RWPE1 (cell line): ENCODE data around the gene CLEC17A.
"Not testable (repeated sequence)": the region's sequence is repeated elsewhere in the genome, so short reads cannot be mapped to it uniquely, and the experiment has no call there.

ENCODE experiments used
- CTCF ChIA-PET: fragments of 350-600 bp; sonication (Branson Sonifier 250); formaldehyde crosslinking; extraction: SDS; loops from one replicate; lab custom pipeline; 2021; lab: Yijun Ruan, JAX
- POLR2A ChIA-PET: fragments of 400-600 bp; formaldehyde crosslinking; extraction: SDS; loops from one replicate; lab custom pipeline; 2020; ENCODE audit warnings: antibody characterized with exemption; ENCODE audit not compliant: low non-redundant PET; lab: Yijun Ruan, JAX
- DNase-seq: peaks from one replicate; pipeline ENCODE4 v3.0.0; 2012; ENCODE audit warnings: low spot score
- H3K27ac ChIP-seq: fragments of 450-650 bp; 2 replicates; pipeline ENCODE4 v1.5.1; 2017
- TF ChIP-seq, protein P1 (sequence below): fragments of 450-650 bp; conservative IDR thresholded peaks from 2 replicates; pipeline ENCODE4 v1.5.1; 2017; ENCODE audit warnings: low read depth, mild to moderate bottlenecking

CLEC17A gene

GRCh38 chr19:14577264-14577663 is 5.6 kb upstream of the CLEC17A start:
- ChIA-PET CTCF (no interaction called here), POLR2A (no interaction called here)
- DNase-seq: no peak
- TF ChIP-seq, protein P1, sequence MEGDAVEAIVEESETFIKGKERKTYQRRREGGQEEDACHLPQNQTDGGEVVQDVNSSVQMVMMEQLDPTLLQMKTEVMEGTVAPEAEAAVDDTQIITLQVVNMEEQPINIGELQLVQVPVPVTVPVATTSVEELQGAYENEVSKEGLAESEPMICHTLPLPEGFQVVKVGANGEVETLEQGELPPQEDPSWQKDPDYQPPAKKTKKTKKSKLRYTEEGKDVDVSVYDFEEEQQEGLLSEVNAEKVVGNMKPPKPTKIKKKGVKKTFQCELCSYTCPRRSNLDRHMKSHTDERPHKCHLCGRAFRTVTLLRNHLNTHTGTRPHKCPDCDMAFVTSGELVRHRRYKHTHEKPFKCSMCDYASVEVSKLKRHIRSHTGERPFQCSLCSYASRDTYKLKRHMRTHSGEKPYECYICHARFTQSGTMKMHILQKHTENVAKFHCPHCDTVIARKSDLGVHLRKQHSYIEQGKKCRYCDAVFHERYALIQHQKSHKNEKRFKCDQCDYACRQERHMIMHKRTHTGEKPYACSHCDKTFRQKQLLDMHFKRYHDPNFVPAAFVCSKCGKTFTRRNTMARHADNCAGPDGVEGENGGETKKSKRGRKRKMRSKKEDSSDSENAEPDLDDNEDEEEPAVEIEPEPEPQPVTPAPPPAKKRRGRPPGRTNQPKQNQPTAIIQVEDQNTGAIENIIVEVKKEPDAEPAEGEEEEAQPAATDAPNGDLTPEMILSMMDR: no peak
- no peak overlapping the region for H3K27ac ChIP-seq

GRCh38 chr19:14577885-14578427 is 4.9 kb upstream of the CLEC17A start:
- no peak overlapping the region for H3K27ac ChIP-seq
- TF ChIP-seq, protein P1: no peak
- ChIA-PET CTCF (interaction anchor here (0.7 kb wide), 1 partner anchor 534 kb away, joined by 3 read pairs; no protein-coding TSS in a partner anchor), POLR2A (no interaction called here)
- no peak for DNase-seq

DNA sequence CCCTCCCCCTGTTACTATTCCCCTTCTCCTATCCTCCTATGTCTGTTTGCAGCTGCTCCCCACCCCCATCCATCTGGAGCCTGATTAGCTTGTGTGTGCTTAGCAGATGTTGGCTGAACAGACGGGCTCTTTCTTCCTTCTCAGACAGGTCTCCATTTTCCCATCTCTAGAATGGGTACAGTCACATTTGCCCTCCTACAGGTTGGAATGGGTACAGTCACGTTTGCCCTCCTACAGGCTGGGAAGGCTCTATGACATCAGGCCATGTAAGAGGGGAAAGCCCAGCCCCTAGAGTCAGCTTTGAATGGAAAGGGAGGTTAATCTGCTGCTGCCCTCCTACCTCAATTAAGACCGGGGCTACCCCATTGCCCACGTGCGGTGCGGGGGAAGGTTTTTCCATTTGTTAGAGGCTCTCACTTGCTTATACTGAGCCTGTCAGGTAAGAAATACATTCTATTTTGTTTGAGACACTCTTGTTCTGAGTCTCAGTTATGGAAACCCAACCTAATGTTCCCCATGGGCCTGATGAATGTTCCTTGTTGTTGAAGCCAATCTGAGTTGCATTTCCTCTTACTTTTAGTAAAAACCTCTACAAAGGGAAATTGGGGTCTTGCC is 2.2 kb upstream of the CLEC17A start:
- TF ChIP-seq, protein P1: no peak
- ChIA-PET CTCF (interaction anchor here (0.7 kb wide), 1 partner anchor 1467 kb away, joined by 3 read pairs; no protein-coding TSS in a partner anchor), POLR2A (no interaction called here)
- DNase-seq: no peak
- no peak overlapping the region for H3K27ac ChIP-seq

DNA sequence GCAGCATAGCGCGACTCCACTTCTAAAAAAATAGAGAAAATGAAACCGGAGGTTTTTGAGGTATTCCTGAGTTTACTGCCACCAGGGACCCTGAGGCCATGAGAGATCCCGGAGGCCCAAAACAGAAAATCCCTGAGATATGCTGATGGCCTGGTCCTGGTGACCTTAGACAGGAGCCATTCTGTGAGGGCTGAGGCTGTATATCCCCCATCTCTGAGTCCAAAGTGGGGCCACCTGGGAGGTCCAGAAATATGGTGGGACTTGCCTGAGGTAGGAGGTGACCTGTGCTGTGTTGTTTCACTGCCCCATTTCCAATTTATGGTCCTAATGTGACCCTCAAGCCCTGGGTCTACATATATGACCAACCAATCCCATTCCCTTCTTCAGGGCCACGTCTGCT is 1.5 kb downstream of the CLEC17A start:
- CTCF ChIA-PET, POLR2A ChIA-PET, DNase-seq, H3K27ac ChIP-seq: not testable (repeated sequence)

- POLR2A ChIA-PET, H3K27ac ChIP-seq, CTCF ChIA-PET, DNase-seq: not testable (repeated sequence)
These were observed 2.3 kb downstream of the CLEC17A start for GRCh38 chr19:14585187-14585586.

DNA sequence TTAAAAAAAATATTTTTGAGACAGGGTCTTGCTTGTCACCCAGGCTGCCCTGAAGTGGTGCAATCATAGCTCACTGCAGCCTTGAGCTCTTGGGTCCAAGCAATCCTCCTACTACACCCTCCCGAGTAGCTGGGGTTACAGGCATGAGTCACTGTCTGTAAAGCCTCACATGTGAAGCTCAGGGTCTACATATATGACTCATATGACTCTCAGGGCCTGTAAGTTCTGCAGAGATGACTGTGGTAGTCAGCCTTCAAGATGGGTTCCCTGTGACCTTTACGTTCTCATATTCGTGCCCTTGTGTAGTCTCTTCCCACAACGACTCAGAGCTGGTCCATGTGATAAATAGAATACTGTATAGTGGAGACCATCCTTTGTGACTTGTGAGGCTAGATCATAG is 6.5 kb downstream of the CLEC17A start:
- POLR2A ChIA-PET, CTCF ChIA-PET, H3K27ac ChIP-seq, DNase-seq: not testable (repeated sequence)

DNA sequence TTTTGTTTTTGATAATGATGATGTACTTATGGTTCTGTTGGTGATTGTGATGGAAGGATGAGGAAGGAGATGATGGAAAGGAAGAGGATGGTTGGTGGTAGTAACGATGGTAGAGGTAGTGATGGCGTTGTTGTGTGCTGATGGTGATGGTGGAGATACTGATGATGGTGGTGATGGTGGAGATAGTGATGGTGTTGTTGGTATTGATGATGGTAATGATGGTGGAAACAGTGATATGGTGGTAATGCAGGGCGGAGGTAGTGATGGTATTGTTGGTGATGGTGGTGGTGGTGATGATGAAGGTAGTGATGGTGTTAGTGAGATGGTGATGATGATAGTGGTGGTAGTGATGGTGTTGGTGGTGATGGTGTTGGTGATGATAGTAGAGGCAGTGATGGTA is 12.7 kb downstream of the CLEC17A start:
- ChIA-PET POLR2A (no interaction called here), CTCF (no interaction called here)
- TF ChIP-seq, protein P1: no peak
- no peak for DNase-seq
- no peak overlapping the region for H3K27ac ChIP-seq

DNA sequence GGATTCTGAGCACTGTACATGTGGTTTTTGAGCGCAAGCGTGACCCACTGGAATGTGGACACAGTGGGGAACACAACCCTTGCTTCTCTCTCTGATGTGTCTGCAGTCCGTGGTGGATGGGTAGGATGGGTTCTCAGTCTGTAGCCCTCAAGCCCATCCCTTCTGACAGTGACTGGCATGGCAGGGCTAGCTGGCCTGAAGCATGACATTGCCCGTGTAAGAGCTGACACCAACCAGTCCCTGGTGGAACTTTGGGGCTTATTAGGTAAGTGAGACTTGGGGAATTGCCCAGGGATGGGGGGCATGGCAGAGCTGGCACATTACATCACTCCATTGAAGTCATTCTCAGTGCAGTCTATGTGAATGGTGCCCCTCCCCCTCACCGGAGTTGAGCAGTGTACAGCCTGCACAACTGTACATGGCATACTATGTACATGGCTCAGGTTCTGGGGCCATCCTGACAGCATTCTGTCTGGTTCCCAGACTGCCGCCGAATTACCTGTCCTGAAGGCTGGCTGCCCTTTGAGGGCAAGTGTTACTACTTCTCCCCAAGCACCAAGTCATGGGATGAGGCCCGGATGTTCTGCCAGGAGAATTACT is 16.8 kb downstream of the CLEC17A start:
- ChIA-PET CTCF (no interaction called here), POLR2A (no interaction called here)
- TF ChIP-seq, protein P1: no peak
- no peak for DNase-seq
- H3K27ac ChIP-seq: no peak overlapping the region
